Cardiac muscle cell (in vitro differentiated cells and primary cell): ENCODE data around the gene RNF40. TPM values are rescaled to one million over a fixed set of nuclear protein-coding genes. Genes with fewer than 3 reads are reported as not detected.
"Not testable (repeated sequence)": the region's sequence is repeated elsewhere in the genome, so short reads cannot be mapped to it uniquely, and the experiment has no call there.

ENCODE experiments used
- DNase-seq, 2 donors: peaks; one replicate each; pipeline versions ENCODE4 v3.0.0 to v3.0.0-alpha.2; 2010 to 2017; ENCODE audit warnings: low read depth in 1 of 2, low spot score in 1 of 2
- H3K27ac ChIP-seq: fragments of 200-600 bp; sonication (generic); 2 replicates; pipeline ENCODE4 v1.5.1; 2016
- H3K27me3 ChIP-seq: fragments of 200-600 bp; sonication (generic); 2 replicates; pipeline ENCODE4 v1.6.0; 2016; ENCODE audit warnings: control low read depth
- H3K36me3 ChIP-seq: fragments of 200-600 bp; sonication (generic); 2 replicates; pipeline ENCODE4 v1.5.1; 2016; ENCODE audit warnings: control low read depth
- H3K4me1 ChIP-seq: fragments of 200-600 bp; sonication (generic); 2 replicates; pipeline ENCODE4 v1.8.1; 2017; ENCODE audit warnings: low read depth, mild to moderate bottlenecking, mixed run types
- H3K4me3 ChIP-seq: fragments of 200-600 bp; sonication (generic); 2 replicates; pipeline ENCODE4 v1.5.1; 2016; ENCODE audit warnings: mild to moderate bottlenecking
- H3K9me3 ChIP-seq: fragments of 200-600 bp; sonication (generic); 2 replicates; pipeline ENCODE4 v1.5.1; 2017; ENCODE audit warnings: low read depth, mild to moderate bottlenecking, control low read depth
- polyA plus RNA-seq: library from polyadenylated mRNA; unstranded; fragments of >200 nt; fragmentation: Nextera tagmentation; extraction: Ambion mirVana; gene quantifications from 2 replicates; pipeline ENCODE4 v1.2.1, GENCODE V29; 2016
- total RNA-seq: library from RNA; depleted of rRNA; stranded (reverse); fragments of >200 nt; gene quantifications from 2 replicates; pipeline ENCODE4 v1.2.3, GENCODE V29; 2016
- TF ChIP-seq, protein P1 (sequence below): IDR thresholded peaks from 2 replicates; pipeline ENCODE4 v1.5.1; 2012; ENCODE audit warnings: low read depth, mild to moderate bottlenecking, low read length

RNF40 gene
- total and polyA plus RNA-seq, 2 experiments from 2014 or later: 76.3 to 104 TPM

DNA sequence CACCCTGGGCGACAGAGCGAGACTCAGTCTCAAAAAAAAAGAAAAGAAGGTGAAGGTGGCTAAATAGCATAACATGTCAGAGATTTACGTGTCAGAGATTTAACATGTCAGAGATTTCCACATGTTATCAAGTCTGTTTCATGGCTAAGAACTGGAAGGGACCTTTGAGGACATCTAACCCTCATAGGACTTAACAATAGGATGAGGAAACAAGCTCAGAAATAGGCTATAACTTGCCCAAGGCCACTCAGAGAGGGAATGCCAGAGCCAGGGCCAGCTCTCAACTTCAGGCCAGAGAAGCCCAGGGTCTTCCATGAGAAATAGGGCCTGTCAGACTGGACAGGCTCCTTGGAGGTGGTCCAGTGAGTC lies 51.7 kb downstream of the RNF40 start:
- no peaks in the 10 kb centered on the region for H3K27me3 ChIP-seq
- no peaks in the 10 kb centered on the region for H3K4me1 ChIP-seq
- H3K36me3 ChIP-seq: no peaks in the 10 kb centered on the region
- no peak overlapping the region for H3K27ac ChIP-seq
- H3K4me3 ChIP-seq: peak overlapping the region; percentile 5
- H3K9me3 ChIP-seq: no peaks in the 10 kb centered on the region
- TF ChIP-seq, protein P1, sequence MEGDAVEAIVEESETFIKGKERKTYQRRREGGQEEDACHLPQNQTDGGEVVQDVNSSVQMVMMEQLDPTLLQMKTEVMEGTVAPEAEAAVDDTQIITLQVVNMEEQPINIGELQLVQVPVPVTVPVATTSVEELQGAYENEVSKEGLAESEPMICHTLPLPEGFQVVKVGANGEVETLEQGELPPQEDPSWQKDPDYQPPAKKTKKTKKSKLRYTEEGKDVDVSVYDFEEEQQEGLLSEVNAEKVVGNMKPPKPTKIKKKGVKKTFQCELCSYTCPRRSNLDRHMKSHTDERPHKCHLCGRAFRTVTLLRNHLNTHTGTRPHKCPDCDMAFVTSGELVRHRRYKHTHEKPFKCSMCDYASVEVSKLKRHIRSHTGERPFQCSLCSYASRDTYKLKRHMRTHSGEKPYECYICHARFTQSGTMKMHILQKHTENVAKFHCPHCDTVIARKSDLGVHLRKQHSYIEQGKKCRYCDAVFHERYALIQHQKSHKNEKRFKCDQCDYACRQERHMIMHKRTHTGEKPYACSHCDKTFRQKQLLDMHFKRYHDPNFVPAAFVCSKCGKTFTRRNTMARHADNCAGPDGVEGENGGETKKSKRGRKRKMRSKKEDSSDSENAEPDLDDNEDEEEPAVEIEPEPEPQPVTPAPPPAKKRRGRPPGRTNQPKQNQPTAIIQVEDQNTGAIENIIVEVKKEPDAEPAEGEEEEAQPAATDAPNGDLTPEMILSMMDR: no peak
- DNase-seq: no peak

DNA sequence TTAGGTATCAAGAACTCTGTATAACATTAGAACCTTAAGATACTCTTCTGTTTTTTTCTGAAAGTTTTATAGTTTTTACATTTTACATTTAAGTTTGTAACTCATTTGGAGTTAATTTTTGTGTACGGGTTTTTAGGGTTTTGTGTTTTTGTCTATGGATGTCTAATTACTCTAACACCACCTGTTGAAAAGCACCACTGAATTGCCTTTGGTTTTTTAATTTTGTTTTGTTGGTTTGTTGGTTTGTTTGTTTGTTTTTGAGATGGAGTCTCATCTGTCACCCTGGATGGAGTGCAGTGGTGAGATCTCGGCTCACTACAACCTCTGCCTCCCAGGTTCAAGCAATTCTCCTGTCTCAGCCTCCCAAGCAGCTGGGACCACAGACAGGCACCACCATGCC lies 54.6 kb downstream of the RNF40 start:
- H3K4me1 ChIP-seq: no peaks in the 10 kb centered on the region
- no peak overlapping the region for H3K27ac ChIP-seq
- no peaks in the 10 kb centered on the region for H3K9me3 ChIP-seq
- no peak overlapping the region for H3K4me3 ChIP-seq
- TF ChIP-seq, protein P1: no peak
- H3K36me3 ChIP-seq: no peaks in the 10 kb centered on the region
- no peak for DNase-seq
- no peaks in the 10 kb centered on the region for H3K27me3 ChIP-seq

DNA sequence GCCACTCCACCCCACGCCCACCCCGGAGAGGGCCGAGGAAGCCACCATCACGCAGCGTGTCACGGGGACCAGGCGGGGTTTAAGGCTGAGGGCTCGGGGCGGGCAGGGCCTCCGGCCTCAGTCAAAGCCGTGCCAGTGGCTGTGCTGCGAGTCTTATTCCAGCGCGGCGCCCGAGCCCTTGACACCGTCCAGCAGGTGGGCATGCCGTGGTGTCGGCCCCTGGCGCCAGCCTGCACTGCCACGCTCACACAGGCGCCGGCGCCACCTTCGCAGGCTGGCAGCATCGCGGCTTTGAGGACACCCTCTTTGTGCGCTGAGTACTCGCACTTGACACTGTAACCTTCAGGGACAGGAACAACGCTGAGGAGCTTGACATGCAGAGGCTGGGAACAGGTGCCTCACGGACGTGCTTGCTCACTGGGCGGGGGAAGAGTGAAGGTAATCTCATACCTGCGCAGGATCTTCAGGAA lies 58.9 kb downstream of the RNF40 start:
- no peak for DNase-seq
- no peak overlapping the region for H3K27ac ChIP-seq
- no peaks in the 10 kb centered on the region for H3K9me3 ChIP-seq
- no peak overlapping the region for H3K4me3 ChIP-seq
- no peaks in the 10 kb centered on the region for H3K36me3 ChIP-seq
- H3K27me3 ChIP-seq: no peaks in the 10 kb centered on the region
- H3K4me1 ChIP-seq: no peaks in the 10 kb centered on the region
- TF ChIP-seq, protein P1: no peak

DNA sequence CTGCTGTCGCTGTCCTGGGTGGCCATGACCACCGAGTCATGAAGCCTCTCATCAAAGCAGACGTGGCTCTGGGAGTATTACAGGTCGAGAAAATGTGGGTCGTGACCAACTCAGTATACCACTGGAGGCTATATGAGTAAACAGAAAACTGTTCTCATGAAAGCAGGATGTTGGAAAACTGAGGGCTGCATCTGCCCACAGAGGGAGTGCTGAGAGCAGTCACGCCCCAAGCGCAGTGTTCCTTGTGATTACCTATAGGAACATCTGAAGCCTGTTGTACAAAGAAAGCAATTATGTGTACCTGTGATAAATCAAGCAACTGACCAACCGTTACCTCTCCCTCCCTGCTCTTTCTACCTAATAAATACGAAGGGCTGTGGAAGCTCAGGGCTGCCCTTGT lies 59.3 kb downstream of the RNF40 start:
- H3K27me3 ChIP-seq, H3K9me3 ChIP-seq, DNase-seq, H3K4me3 ChIP-seq, H3K36me3 ChIP-seq, H3K4me1 ChIP-seq, H3K27ac ChIP-seq: not testable (repeated sequence)

DNA sequence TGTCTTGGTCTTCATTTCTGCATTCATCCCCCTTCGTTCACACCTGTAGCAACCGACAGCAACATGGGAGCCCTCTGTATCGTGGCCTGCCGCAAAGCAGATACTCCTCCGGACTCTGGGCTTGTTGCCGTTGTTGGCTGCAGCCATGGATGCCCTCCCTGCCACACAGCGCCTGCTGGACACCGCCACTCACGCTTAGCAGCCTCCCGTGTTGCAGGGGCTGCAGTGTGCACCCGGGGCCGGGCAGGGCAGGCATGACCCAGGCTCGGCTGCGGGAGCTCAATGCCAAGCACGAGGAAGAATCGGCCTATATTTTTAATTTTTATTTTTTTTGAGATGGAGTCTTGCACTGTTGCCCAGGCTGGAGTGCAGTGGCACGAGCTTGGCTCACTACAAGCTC lies 59.8 kb downstream of the RNF40 start:
- TF ChIP-seq, protein P1: no peak
- H3K9me3 ChIP-seq: no peaks in the 10 kb centered on the region
- no peak overlapping the region for H3K27ac ChIP-seq
- DNase-seq: no peak
- no peaks in the 10 kb centered on the region for H3K4me1 ChIP-seq
- no peaks in the 10 kb centered on the region for H3K36me3 ChIP-seq
- no peak overlapping the region for H3K4me3 ChIP-seq
- H3K27me3 ChIP-seq: no peaks in the 10 kb centered on the region

Other genes with a start within 250 kb of the RNF40 start
- 73.1 and 79.1 TPM in 2 replicates for gene ZNF768, start 235.8 kb upstream of the RNF40 start, total RNA-seq
- gene ZNF768, start 235.8 kb upstream of the RNF40 start, polyA plus RNA-seq: 19.4 and 31.0 TPM in 2 replicates
- gene ZNF747, start 227.5 kb upstream of the RNF40 start, total RNA-seq: 16.2 and 17.7 TPM in 2 replicates
- gene ZNF747, start 227.5 kb upstream of the RNF40 start, polyA plus RNA-seq: 12.7 and 17.5 TPM in 2 replicates
- 25.3 and 34.7 TPM in 2 replicates for gene ZNF764, start 203.9 kb upstream of the RNF40 start, total RNA-seq
- gene ZNF764, start 203.9 kb upstream of the RNF40 start, polyA plus RNA-seq: 12.0 and 17.9 TPM in 2 replicates
- 18.3 and 22.0 TPM in 2 replicates for gene ZNF688, start 190.6 kb upstream of the RNF40 start, total RNA-seq
- 12.4 and 25.0 TPM in 2 replicates for gene ZNF688, start 190.6 kb upstream of the RNF40 start, polyA plus RNA-seq
- gene ZNF785, start 176.6 kb upstream of the RNF40 start, total RNA-seq: 19.3 and 25.5 TPM in 2 replicates
- 12.0 and 12.9 TPM in 2 replicates for gene ZNF785, start 176.6 kb upstream of the RNF40 start, polyA plus RNA-seq
- gene ZNF689, start 151.9 kb upstream of the RNF40 start, total RNA-seq: 19.4 and 19.5 TPM in 2 replicates
- 11.3 and 17.9 TPM in 2 replicates for gene ZNF689, start 151.9 kb upstream of the RNF40 start, polyA plus RNA-seq
- gene PRR14, start 111.4 kb upstream of the RNF40 start, total RNA-seq: 30.8 and 33.7 TPM in 2 replicates
- gene PRR14, start 111.4 kb upstream of the RNF40 start, polyA plus RNA-seq: 25.0 and 28.5 TPM in 2 replicates
- gene FBRS, start 103.9 kb upstream of the RNF40 start, total RNA-seq: 47.0 and 55.4 TPM in 2 replicates
- gene FBRS, start 103.9 kb upstream of the RNF40 start, polyA plus RNA-seq: 21.2 and 25.8 TPM in 2 replicates
- gene SRCAP, start 63.2 kb upstream of the RNF40 start, total RNA-seq: 14.8 and 20.9 TPM in 2 replicates
- 38.0 and 42.9 TPM in 2 replicates for gene SRCAP, start 63.2 kb upstream of the RNF40 start, polyA plus RNA-seq
- 29.7 and 35.1 TPM in 2 replicates for gene PHKG2, start 13.9 kb upstream of the RNF40 start, total RNA-seq
- 52.1 and 57.0 TPM in 2 replicates for gene PHKG2, start 13.9 kb upstream of the RNF40 start, polyA plus RNA-seq
- gene CFAP119, start 260 bp upstream of the RNF40 start, total RNA-seq: 7.1 and 9.1 TPM in 2 replicates
- 7.4 and 16.4 TPM in 2 replicates for gene CFAP119, start 260 bp upstream of the RNF40 start, polyA plus RNA-seq
- 41.7 and 50.9 TPM in 2 replicates for gene ZNF629, start 24.9 kb downstream of the RNF40 start, total RNA-seq
- gene ZNF629, start 24.9 kb downstream of the RNF40 start, polyA plus RNA-seq: 20.1 and 22.2 TPM in 2 replicates
- gene BCL7C, start 131.8 kb downstream of the RNF40 start, total RNA-seq: 39.8 and 53.0 TPM in 2 replicates
- gene BCL7C, start 131.8 kb downstream of the RNF40 start, polyA plus RNA-seq: 50.5 and 60.6 TPM in 2 replicates
- 4.9 and 5.0 TPM in 2 replicates for gene CTF1, start 134.3 kb downstream of the RNF40 start, total RNA-seq
- 14.0 and 23.4 TPM in 2 replicates for gene CTF1, start 134.3 kb downstream of the RNF40 start, polyA plus RNA-seq
- gene FBXL19, start 161.2 kb downstream of the RNF40 start, total RNA-seq: 55.1 and 60.0 TPM in 2 replicates
- 3.9 and 4.0 TPM in 2 replicates for gene FBXL19, start 161.2 kb downstream of the RNF40 start, polyA plus RNA-seq
- gene ORAI3, start 186.7 kb downstream of the RNF40 start, total RNA-seq: 88.5 and 123 TPM in 2 replicates
- gene ORAI3, start 186.7 kb downstream of the RNF40 start, polyA plus RNA-seq: 94.5 and 101 TPM in 2 replicates
- gene SETD1A, start 195.4 kb downstream of the RNF40 start, total RNA-seq: 10.4 and 32.3 TPM in 2 replicates
- gene SETD1A, start 195.4 kb downstream of the RNF40 start, polyA plus RNA-seq: 1.9 and 4.4 TPM in 2 replicates
- gene HSD3B7, start 222.9 kb downstream of the RNF40 start, total RNA-seq: 5.8 and 6.5 TPM in 2 replicates
- gene HSD3B7, start 222.9 kb downstream of the RNF40 start, polyA plus RNA-seq: 7.5 and 8.5 TPM in 2 replicates
- gene STX1B, start 248.3 kb downstream of the RNF40 start, total RNA-seq: 8.1 and 13.7 TPM in 2 replicates
- 5.6 and 8.0 TPM in 2 replicates for gene STX1B, start 248.3 kb downstream of the RNF40 start, polyA plus RNA-seq